ENCODE data around the gene NAALAD2.

Gene NAALAD2

GRCh38 chr11:90216611-90217010 lies 82.1 kb downstream of the NAALAD2 start:
- H3K4me3 ChIP-seq (replicated peaks in 1 of 2; ENCODE audit: low read depth in 2 of 2, low read length in 2 of 2), result no peak overlapping the region
- no peak for TF ChIP-seq CTCF (IDR thresholded peaks at IDR 0.05; ENCODE audit: low read depth, low read length)
- DNase-seq (ENCODE audit: low read depth in 2 of 2), result no peak

- no peak overlapping the region for H3K4me3 ChIP-seq (replicated peaks in 1 of 2; ENCODE audit: low read depth in 2 of 2, low read length in 2 of 2)
- DNase-seq (ENCODE audit: low read depth in 2 of 2), result no peak
- no peak for TF ChIP-seq CTCF (IDR thresholded peaks at IDR 0.05; ENCODE audit: low read depth, low read length)
Observed at GRCh38 chr11:90218606-90219005, 84.1 kb downstream of the NAALAD2 start.

GRCh38 chr11:90219438-90219837 lies 85.0 kb downstream of the NAALAD2 start:
- DNase-seq (ENCODE audit: low read depth in 2 of 2), result no peak
- H3K4me3 ChIP-seq (replicated peaks in 1 of 2; ENCODE audit: low read depth in 2 of 2, low read length in 2 of 2), result no peak overlapping the region
- TF ChIP-seq CTCF (IDR thresholded peaks at IDR 0.05; ENCODE audit: low read depth, low read length), result no peak

DNA sequence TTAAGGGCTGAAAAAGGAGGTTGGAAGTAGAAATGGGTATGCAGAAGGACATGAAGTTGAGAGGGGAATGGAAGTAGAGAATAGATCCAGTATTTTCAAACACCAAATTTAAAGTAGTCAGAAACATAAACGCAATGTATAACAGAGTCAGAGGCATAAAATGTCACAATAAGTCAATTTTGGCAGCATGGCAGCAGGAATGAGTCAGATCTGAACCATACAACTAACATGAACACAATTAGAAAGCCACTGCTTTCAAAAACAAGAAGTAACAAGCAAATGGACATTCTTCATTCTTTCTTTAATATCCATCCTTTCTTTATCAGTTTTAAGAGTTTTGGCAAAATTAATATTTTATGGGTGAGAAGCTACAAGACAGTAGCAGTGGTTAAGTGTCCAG lies 85.9 kb downstream of the NAALAD2 start:
- peak; percentile 54 to 78 for DNase-seq (ENCODE audit: low read depth in 2 of 2)
- no peak overlapping the region for H3K4me3 ChIP-seq (replicated peaks in 1 of 2; ENCODE audit: low read depth in 2 of 2, low read length in 2 of 2)
- TF ChIP-seq CTCF (IDR thresholded peaks at IDR 0.05; ENCODE audit: low read depth, low read length), result no peak

DNA sequence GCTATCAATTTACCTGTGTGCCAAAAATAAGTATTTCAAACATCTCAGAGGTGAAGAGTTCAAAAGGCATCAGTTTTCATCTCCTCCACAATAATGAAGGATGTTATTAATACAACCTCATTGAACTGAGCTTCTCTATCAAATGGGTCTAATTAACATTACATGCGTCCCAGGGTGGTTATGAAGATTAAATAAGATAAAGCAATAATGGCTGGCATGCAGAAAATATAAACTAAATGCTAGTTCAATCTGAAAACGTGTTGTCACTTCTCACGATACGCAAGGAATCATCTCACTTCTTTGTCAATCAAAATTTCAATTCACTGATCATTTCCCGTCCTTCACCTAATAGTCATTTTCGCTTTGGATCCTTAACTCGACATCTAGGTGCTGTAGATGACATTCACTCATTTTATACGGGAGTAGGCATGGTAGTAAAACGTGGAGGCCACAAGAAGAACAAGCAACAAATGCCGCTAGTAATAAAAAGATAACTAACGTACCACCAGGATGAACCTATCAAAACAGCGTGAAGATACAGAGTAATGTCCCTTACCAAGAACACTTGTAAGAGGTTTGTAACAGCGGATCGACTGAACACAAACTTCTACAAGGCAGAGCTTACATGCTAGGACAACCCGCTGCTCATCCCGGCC lies 87.5 kb downstream of the NAALAD2 start:
- no peak for TF ChIP-seq CTCF (IDR thresholded peaks at IDR 0.05; ENCODE audit: low read depth, low read length)
- H3K4me3 ChIP-seq (replicated peaks in 1 of 2; ENCODE audit: low read depth in 2 of 2, low read length in 2 of 2), result peak overlapping the region; percentile 79 to 81
- no peak for DNase-seq (ENCODE audit: low read depth in 2 of 2)

- H3K4me3 ChIP-seq (replicated peaks in 1 of 2; ENCODE audit: low read depth in 2 of 2, low read length in 2 of 2), result peak within 1 kb of the TSS; percentile 79 to 81
- DNase-seq (ENCODE audit: low read depth in 2 of 2), result peak; percentile 85 to 87
- no peak for TF ChIP-seq CTCF (IDR thresholded peaks at IDR 0.05; ENCODE audit: low read depth, low read length)
Observed at GRCh38 chr11:90222459-90223247, 88.2 kb downstream of the NAALAD2 start, which contains the start of gene CHORDC1. Gene CHORDC1, minus strand, starts transcription at chr11:90223049. Its CDS starts 95 bp downstream, at chr11:90222954.

Measured in cardiac fibroblast (primary cell).